NCI-H1417 treated with DMSO at 0.1 percent for 48 hours (cell line): ENCODE measurements around the gene ARHGAP33.
"Not testable (repeated sequence)": the region's sequence is repeated elsewhere in the genome, so short reads cannot be mapped to it uniquely, and the experiment has no call there.

ENCODE experiments used
- DNase-seq: peaks from one replicate; lab custom pipeline; 2025; lab: John Stamatoyannopoulos, UW

Gene ARHGAP33

GRCh38 chr19:35792312-35792711 lies 16.9 kb downstream of the ARHGAP33 start:
- DNase-seq = no peak

- DNase-seq = no peak
Observed at GRCh38 chr19:35792888-35793287, 17.5 kb downstream of the ARHGAP33 start.

- DNase-seq = no peak
Observed at GRCh38 chr19:35793381-35794165, 18.2 kb downstream of the ARHGAP33 start.

GRCh38 chr19:35795564-35795963 lies 20.2 kb downstream of the ARHGAP33 start:
- not testable (repeated sequence) for DNase-seq

- no peak for DNase-seq
Observed at GRCh38 chr19:35796645-35797542, 21.5 kb downstream of the ARHGAP33 start.

- DNase-seq = no peak
Observed at GRCh38 chr19:35797663-35798062, 22.3 kb downstream of the ARHGAP33 start.

GRCh38 chr19:35801828-35802227 lies 26.5 kb downstream of the ARHGAP33 start:
- DNase-seq = no peak

GRCh38 chr19:35805526-35806102 lies 30.2 kb downstream of the ARHGAP33 start:
- no peak for DNase-seq

- no peak for DNase-seq
Observed at GRCh38 chr19:35806597-35806996, 31.2 kb downstream of the ARHGAP33 start.

- no peak for DNase-seq
Observed at GRCh38 chr19:35807633-35808032, 32.3 kb downstream of the ARHGAP33 start.

GRCh38 chr19:35811317-35812219 lies 36.2 kb downstream of the ARHGAP33 start:
- DNase-seq = no peak

- DNase-seq = no peak
Observed at GRCh38 chr19:35812220-35813042, 37.1 kb downstream of the ARHGAP33 start, which contains the start of gene PRODH2. PRODH2 (minus strand) TSS chr19:35812845; CDS start chr19:35812805, 40 bp downstream.

- no peak for DNase-seq
Observed at GRCh38 chr19:35813043-35813890, 37.9 kb downstream of the ARHGAP33 start.

GRCh38 chr19:35816262-35816661 lies 40.9 kb downstream of the ARHGAP33 start:
- no peak for DNase-seq

GRCh38 chr19:35816846-35817245 lies 41.5 kb downstream of the ARHGAP33 start:
- no peak for DNase-seq

- no peak for DNase-seq
Observed at GRCh38 chr19:35818445-35818844, 43.1 kb downstream of the ARHGAP33 start.

- no peak for DNase-seq
Observed at GRCh38 chr19:35822579-35822978, 47.2 kb downstream of the ARHGAP33 start.

GRCh38 chr19:35824150-35824549 lies 48.8 kb downstream of the ARHGAP33 start:
- no peak for DNase-seq

GRCh38 chr19:35828692-35829301 lies 53.4 kb downstream of the ARHGAP33 start:
- no peak for DNase-seq
